HepG2 (cell line): ENCODE measurements around the gene CBFA2T2. TPM values are rescaled to one million over a fixed set of nuclear protein-coding genes. Genes with fewer than 3 reads are reported as not detected.

ENCODE experiments used
- CEBPB ChIP-seq: IDR thresholded peaks from 2 replicates; pipeline ENCODE4 v1.6.1; 2011; ENCODE audit warnings: low read depth, low read length, improper control_type of control experiment, borderline replicate concordance
- DMAP1 ChIP-seq: IDR thresholded peaks from 2 replicates; pipeline ENCODE4 v1.6.1; 2016
- ELK4 ChIP-seq: sonication (generic); formaldehyde crosslinking; IDR thresholded peaks from 2 replicates; pipeline ENCODE4 v1.9.0; 2021; ENCODE audit warnings: missing genetic modification reagents, borderline replicate concordance
- GPN1 ChIP-seq: sonication (generic); formaldehyde crosslinking; IDR thresholded peaks from 2 replicates; pipeline ENCODE4 v1.5.1; 2020; ENCODE audit warnings: missing genetic modification reagents, borderline replicate concordance
- JDP2 ChIP-seq: sonication (generic); formaldehyde crosslinking; IDR thresholded peaks from 2 replicates; pipeline ENCODE4 v1.8.1; 2022; ENCODE audit warnings: missing genetic modification reagents, borderline replicate concordance
- PLRG1 ChIP-seq: fragments of 450-650 bp; conservative IDR thresholded peaks from 2 replicates; pipeline ENCODE4 v1.6.1; 2016
- POLR2G ChIP-seq: fragments of 200-400 bp; formaldehyde crosslinking; IDR thresholded peaks from 2 replicates; pipeline ENCODE4 v1.6.1; 2018; ENCODE audit warnings: mild to moderate bottlenecking, low read depth, low read length, moderate library complexity
- RAD51 ChIP-seq: fragments of 450-650 bp; IDR thresholded peaks from 2 replicates; pipeline ENCODE4 v1.6.1; 2016; ENCODE audit warnings: borderline replicate concordance
- SALL1 ChIP-seq: sonication (generic); formaldehyde crosslinking; IDR thresholded peaks from 2 replicates; pipeline ENCODE4 v1.8.0; 2022; ENCODE audit warnings: mild to moderate bottlenecking, missing genetic modification reagents
- SOX5 ChIP-seq: IDR thresholded peaks from 2 replicates; pipeline ENCODE4 v1.6.1; 2016; ENCODE audit warnings: borderline replicate concordance
- ZBTB7A ChIP-seq: sonication (generic); formaldehyde crosslinking; IDR thresholded peaks from 2 replicates; pipeline ENCODE4 v1.8.0; 2022; ENCODE audit warnings: mild to moderate bottlenecking, missing genetic modification reagents
- ZNF343 ChIP-seq: sonication (generic); formaldehyde crosslinking; IDR thresholded peaks from 2 replicates; pipeline ENCODE4 v1.4.0; 2020; ENCODE audit warnings: mild to moderate bottlenecking, missing genetic modification reagents
- ZNF556 ChIP-seq: sonication (generic); formaldehyde crosslinking; IDR thresholded peaks from 2 replicates; pipeline ENCODE4 v1.4.0; 2020; ENCODE audit warnings: mild to moderate bottlenecking, missing genetic modification reagents, borderline replicate concordance
- ZNF598 ChIP-seq: sonication (generic); formaldehyde crosslinking; IDR thresholded peaks from 2 replicates; pipeline ENCODE4 v1.5.1; 2020; ENCODE audit warnings: mild to moderate bottlenecking, missing genetic modification reagents, borderline replicate concordance
- ZNF609 ChIP-seq: sonication (generic); formaldehyde crosslinking; IDR thresholded peaks from 2 replicates; pipeline ENCODE4 v1.4.0; 2020; ENCODE audit warnings: mild to moderate bottlenecking, missing genetic modification reagents, borderline replicate concordance
- ZNF670 ChIP-seq: sonication (generic); formaldehyde crosslinking; IDR thresholded peaks from 2 replicates; pipeline ENCODE4 v1.8.0; 2022; ENCODE audit warnings: mild to moderate bottlenecking, missing genetic modification reagents, borderline replicate concordance
- polyA plus RNA-seq, 8 experiments: library from polyadenylated mRNA; depleted of rRNA in 3 of 8; stranded (reverse) in 7 of 8; unstranded in 1 of 8; fragments of >200 nt; fragmentation: Illumina TruSeq in 4 of 8; extraction: Trizol in 4 of 8; gene quantifications; 2 replicates each; pipeline versions ENCODE4 v1.2.1 to v1.2.3, GENCODE V29; 2011 to 2016; ENCODE audit warnings: low read depth in 4 of 8, missing spikeins in 1 of 8, mixed read lengths in 1 of 8; ENCODE audit not compliant: insufficient read depth in 1 of 8
- total RNA-seq, 5 experiments: library from RNA; depleted of rRNA; stranded (reverse); fragments of >200 nt; fragmentation: Illumina TruSeq; extraction: Trizol; gene quantifications; 2 replicates each; pipeline ENCODE4 v1.2.3, GENCODE V29; 2016; ENCODE audit warnings: low read depth in 1 of 5
- TF ChIP-seq, protein P1 (sequence below): sonication (generic); formaldehyde crosslinking; IDR thresholded peaks from 2 replicates; pipeline ENCODE4 v1.4.0; 2020; ENCODE audit warnings: missing genetic modification reagents
- TF ChIP-seq, protein P2 (sequence below): sonication (generic); formaldehyde crosslinking; IDR thresholded peaks from 2 replicates; pipeline ENCODE4 v1.5.0; 2020; ENCODE audit warnings: missing genetic modification reagents, mild to moderate bottlenecking, borderline replicate concordance

Gene CBFA2T2
- total and polyA plus RNA-seq, 2 of the 13 experiments (the other 11 are each of a cell fraction or from before 2014, with no cell fraction given): 6.3 to 21.2 TPM

DNA sequence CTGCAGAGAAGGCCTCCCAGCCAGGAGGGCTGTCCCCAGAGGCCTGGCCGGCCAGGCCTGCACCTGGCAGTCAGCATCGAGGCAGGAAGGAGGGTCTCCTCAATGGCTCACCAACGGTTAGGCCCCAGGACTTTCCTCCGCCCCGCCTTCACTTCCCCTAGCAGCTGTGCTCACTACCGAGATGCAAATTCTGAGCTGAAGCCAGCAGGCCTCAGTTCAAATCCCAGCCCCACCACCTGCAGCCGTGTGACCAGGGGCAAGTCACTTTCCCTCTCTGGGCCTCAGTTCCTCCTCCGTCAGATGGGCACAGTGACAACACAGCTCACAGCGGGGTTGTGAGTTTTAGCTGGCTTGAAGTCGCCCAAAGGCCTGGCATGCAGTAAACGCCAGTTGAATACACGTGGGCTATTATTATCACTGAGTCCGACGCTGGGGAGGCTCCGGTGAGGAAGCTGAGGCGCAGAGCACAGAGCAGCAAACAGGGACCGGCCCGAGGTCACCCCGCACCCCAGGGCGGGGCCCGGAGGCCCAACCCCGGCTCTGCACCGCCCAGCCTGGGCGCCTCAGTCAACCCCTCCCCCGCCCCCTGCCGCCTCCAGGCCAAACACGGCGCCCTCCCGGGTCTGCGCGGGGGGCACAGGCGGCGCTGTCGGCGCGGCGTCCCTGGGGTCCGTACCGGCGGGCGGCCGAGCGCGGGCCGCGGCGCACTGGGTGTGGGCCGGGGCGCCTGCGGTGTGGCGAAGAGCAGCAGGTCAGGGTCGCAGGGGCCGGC lies 195.6 kb downstream of the CBFA2T2 start (continued):
- TF ChIP-seq ZBTB7A (CRISPR knock-in tag) (peak; percentile 69), DMAP1 (no peak), ZNF609 (0 out of 2 replicates have a peak, but pooled peaks have one; percentile 32), POLR2G (no peak), GPN1 (no peak; the same call in none of the 2 replicates), SALL1 (peak; percentile 23; the same call in 1 of the 2 replicates), ELK4 (CRISPR knock-in tag) (no peak), ZNF598 (no peak), SOX5 (CRISPR knock-in tag) (no peak), PLRG1 (no peak), ZNF670 (CRISPR knock-in tag) (no peak), ZNF343 (CRISPR knock-in tag) (no peak), RAD51 (no peak), ZNF556 (CRISPR knock-in tag) (no peak), JDP2 (no peak; the same call in 1 of the 2 replicates), CEBPB (no peak)
- TF ChIP-seq, protein P1, sequence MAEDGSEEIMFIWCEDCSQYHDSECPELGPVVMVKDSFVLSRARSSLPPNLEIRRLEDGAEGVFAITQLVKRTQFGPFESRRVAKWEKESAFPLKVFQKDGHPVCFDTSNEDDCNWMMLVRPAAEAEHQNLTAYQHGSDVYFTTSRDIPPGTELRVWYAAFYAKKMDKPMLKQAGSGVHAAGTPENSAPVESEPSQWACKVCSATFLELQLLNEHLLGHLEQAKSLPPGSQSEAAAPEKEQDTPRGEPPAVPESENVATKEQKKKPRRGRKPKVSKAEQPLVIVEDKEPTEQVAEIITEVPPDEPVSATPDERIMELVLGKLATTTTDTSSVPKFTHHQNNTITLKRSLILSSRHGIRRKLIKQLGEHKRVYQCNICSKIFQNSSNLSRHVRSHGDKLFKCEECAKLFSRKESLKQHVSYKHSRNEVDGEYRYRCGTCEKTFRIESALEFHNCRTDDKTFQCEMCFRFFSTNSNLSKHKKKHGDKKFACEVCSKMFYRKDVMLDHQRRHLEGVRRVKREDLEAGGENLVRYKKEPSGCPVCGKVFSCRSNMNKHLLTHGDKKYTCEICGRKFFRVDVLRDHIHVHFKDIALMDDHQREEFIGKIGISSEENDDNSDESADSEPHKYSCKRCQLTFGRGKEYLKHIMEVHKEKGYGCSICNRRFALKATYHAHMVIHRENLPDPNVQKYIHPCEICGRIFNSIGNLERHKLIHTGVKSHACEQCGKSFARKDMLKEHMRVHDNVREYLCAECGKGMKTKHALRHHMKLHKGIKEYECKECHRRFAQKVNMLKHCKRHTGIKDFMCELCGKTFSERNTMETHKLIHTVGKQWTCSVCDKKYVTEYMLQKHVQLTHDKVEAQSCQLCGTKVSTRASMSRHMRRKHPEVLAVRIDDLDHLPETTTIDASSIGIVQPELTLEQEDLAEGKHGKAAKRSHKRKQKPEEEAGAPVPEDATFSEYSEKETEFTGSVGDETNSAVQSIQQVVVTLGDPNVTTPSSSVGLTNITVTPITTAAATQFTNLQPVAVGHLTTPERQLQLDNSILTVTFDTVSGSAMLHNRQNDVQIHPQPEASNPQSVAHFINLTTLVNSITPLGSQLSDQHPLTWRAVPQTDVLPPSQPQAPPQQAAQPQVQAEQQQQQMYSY: 0 out of 2 replicates have a peak, but pooled peaks have one; percentile 20
- TF ChIP-seq, protein P2, sequence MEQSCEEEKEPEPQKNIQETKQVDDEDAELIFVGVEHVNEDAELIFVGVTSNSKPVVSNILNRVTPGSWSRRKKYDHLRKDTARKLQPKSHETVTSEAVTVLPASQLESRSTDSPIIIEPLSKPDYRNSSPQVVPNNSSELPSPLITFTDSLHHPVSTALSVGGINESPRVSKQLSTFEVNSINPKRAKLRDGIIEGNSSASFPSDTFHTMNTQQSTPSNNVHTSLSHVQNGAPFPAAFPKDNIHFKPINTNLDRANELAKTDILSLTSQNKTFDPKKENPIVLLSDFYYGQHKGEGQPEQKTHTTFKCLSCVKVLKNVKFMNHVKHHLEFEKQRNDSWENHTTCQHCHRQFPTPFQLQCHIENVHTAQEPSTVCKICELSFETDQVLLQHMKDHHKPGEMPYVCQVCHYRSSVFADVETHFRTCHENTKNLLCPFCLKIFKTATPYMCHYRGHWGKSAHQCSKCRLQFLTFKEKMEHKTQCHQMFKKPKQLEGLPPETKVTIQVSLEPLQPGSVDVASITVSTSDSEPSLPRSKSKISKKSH: 0 out of 2 replicates have a peak, but pooled peaks have one; percentile 75
